WTC11 (cell line): ENCODE data around the gene ZNF787. TPM values are rescaled to one million over a fixed set of nuclear protein-coding genes. Genes with fewer than 3 reads are reported as not detected.

ENCODE experiments used
- ATAC-seq: fragments of 200-7000 bp; cut with Tn5 transposase; 2 replicates; pipeline ENCODE4 v1.10.0; 2021; ENCODE audit warnings: mild to moderate bottlenecking, moderate library complexity
- CTCF ChIA-PET: fragments of 300-600 bp; sonication (Branson Sonifier 250); formaldehyde crosslinking; loops from one replicate; lab custom pipeline; 2021; ENCODE audit warnings: antibody characterized with exemption; lab: Charles Lee
- POLR2A ChIA-PET: fragments of 350-600 bp; sonication (Branson Sonifier 250); formaldehyde crosslinking; loops from one replicate; lab custom pipeline; 2021; ENCODE audit warnings: antibody characterized with exemption; lab: Charles Lee
- DNase-seq: peaks from one replicate; pipeline ENCODE4 v3.0.0; 2021; ENCODE audit warnings: low spot score
- H3K27ac Mint-ChIP-seq: 2 replicates; pipeline ENCODE4 v1.8.0; 2021; ENCODE audit warnings: mixed read lengths
- H3K27me3 Mint-ChIP-seq: 2 replicates; pipeline ENCODE4 v1.8.0; 2021; ENCODE audit warnings: low read depth, mild to moderate bottlenecking, moderate library complexity, mixed read lengths
- H3K36me3 Mint-ChIP-seq: 2 replicates; pipeline ENCODE4 v1.8.0; 2021; ENCODE audit warnings: mixed read lengths
- H3K4me1 Mint-ChIP-seq: 2 replicates; pipeline ENCODE4 v1.8.0; 2022; ENCODE audit warnings: mixed read lengths
- H3K4me3 Mint-ChIP-seq: 2 replicates; pipeline ENCODE4 v1.8.0; 2021; ENCODE audit warnings: mild to moderate bottlenecking, moderate library complexity, mixed read lengths
- H3K9me3 Mint-ChIP-seq: 2 replicates; pipeline ENCODE4 v1.8.0; 2021; ENCODE audit warnings: mixed read lengths
- ETV6 ChIP-seq: sonication (generic); formaldehyde crosslinking; IDR thresholded peaks from 2 replicates; pipeline ENCODE4 v1.8.1; 2022; ENCODE audit warnings: mild to moderate bottlenecking, missing genetic modification reagents
- FOXJ3 ChIP-seq: sonication (generic); formaldehyde crosslinking; IDR thresholded peaks from 2 replicates; pipeline ENCODE4 v1.9.0; 2021; ENCODE audit warnings: missing genetic modification reagents, mild to moderate bottlenecking, borderline replicate concordance
- FOXK1 ChIP-seq: sonication (generic); formaldehyde crosslinking; IDR thresholded peaks from 2 replicates; pipeline ENCODE4 v1.8.0; 2022; ENCODE audit warnings: mild to moderate bottlenecking, moderate library complexity, missing genetic modification reagents
- FOXP1 ChIP-seq: sonication (generic); formaldehyde crosslinking; IDR thresholded peaks from 2 replicates; pipeline ENCODE4 v1.8.0; 2022; ENCODE audit warnings: missing genetic modification reagents, mild to moderate bottlenecking, moderate library complexity, borderline replicate concordance
- JUN ChIP-seq: sonication (generic); formaldehyde crosslinking; IDR thresholded peaks from 2 replicates; pipeline ENCODE4 v1.8.0; 2023; ENCODE audit warnings: mild to moderate bottlenecking, missing genetic modification reagents
- KAT7 ChIP-seq: sonication (generic); formaldehyde crosslinking; IDR thresholded peaks from 2 replicates; pipeline ENCODE4 v1.8.1; 2023; ENCODE audit warnings: missing genetic modification reagents, mild to moderate bottlenecking, borderline replicate concordance
- MAX ChIP-seq: sonication (generic); formaldehyde crosslinking; IDR thresholded peaks from 2 replicates; pipeline ENCODE4 v1.8.0; 2022; ENCODE audit warnings: mild to moderate bottlenecking, missing genetic modification reagents
- MXD4 ChIP-seq: fragments of 250-450 bp; sonication (Bioruptor Pico); IDR thresholded peaks from 2 replicates; pipeline ENCODE4 v1.8.0; 2021; ENCODE audit warnings: mild to moderate bottlenecking, moderate library complexity, borderline replicate concordance
- NFE2L1 ChIP-seq: sonication (generic); formaldehyde crosslinking; IDR thresholded peaks from 2 replicates; pipeline ENCODE4 v1.8.1; 2023; ENCODE audit warnings: missing genetic modification reagents
- PREB ChIP-seq: sonication (generic); formaldehyde crosslinking; IDR thresholded peaks from 2 replicates; pipeline ENCODE4 v1.8.1; 2022; ENCODE audit warnings: mild to moderate bottlenecking, missing genetic modification reagents, moderate library complexity, borderline replicate concordance
- SP1 ChIP-seq: sonication (generic); formaldehyde crosslinking; conservative IDR thresholded peaks from 2 replicates; pipeline ENCODE4 v1.8.1; 2022; ENCODE audit warnings: missing genetic modification reagents
- TP53 ChIP-seq: sonication (generic); formaldehyde crosslinking; IDR thresholded peaks from 2 replicates; pipeline ENCODE4 v1.8.1; 2023; ENCODE audit warnings: mild to moderate bottlenecking, missing genetic modification reagents
- USF1 ChIP-seq: sonication (generic); formaldehyde crosslinking; IDR thresholded peaks from 2 replicates; pipeline ENCODE4 v1.8.0; 2022; ENCODE audit warnings: mild to moderate bottlenecking, missing genetic modification reagents
- ZNF138 ChIP-seq: sonication (generic); formaldehyde crosslinking; conservative IDR thresholded peaks from 2 replicates; pipeline ENCODE4 v1.8.1; 2022; ENCODE audit warnings: mild to moderate bottlenecking, moderate library complexity, missing genetic modification reagents
- ZNF232 ChIP-seq: sonication (generic); formaldehyde crosslinking; IDR thresholded peaks from 2 replicates; pipeline ENCODE4 v1.8.0; 2022; ENCODE audit warnings: mild to moderate bottlenecking, missing genetic modification reagents
- ZNF532 ChIP-seq: fragments of 250-450 bp; sonication (Bioruptor Pico); IDR thresholded peaks from 2 replicates; pipeline ENCODE4 v1.9.0; 2021; ENCODE audit warnings: mild to moderate bottlenecking, borderline replicate concordance
- ZNF671 ChIP-seq: fragments of 250-450 bp; sonication (Bioruptor Pico); IDR thresholded peaks from 2 replicates; pipeline ENCODE4 v1.8.0; 2021; ENCODE audit warnings: mild to moderate bottlenecking
- total RNA-seq: library from RNA; stranded (reverse); gene quantifications from 3 replicates; pipeline ENCODE4 v1.2.3, GENCODE V29; 2021
- TF ChIP-seq, protein P1 (sequence below): sonication (generic); formaldehyde crosslinking; IDR thresholded peaks from 2 replicates; pipeline ENCODE4 v1.8.0; 2022; ENCODE audit warnings: mild to moderate bottlenecking, missing genetic modification reagents
- TF ChIP-seq, protein P2 (sequence below): sonication (generic); formaldehyde crosslinking; IDR thresholded peaks from 2 replicates; pipeline ENCODE4 v1.8.1; 2023; ENCODE audit warnings: mild to moderate bottlenecking, missing genetic modification reagents, moderate library complexity
- TF ChIP-seq, protein P3 (sequence below): sonication (generic); formaldehyde crosslinking; IDR thresholded peaks from 2 replicates; pipeline ENCODE4 v1.8.1; 2023; ENCODE audit warnings: mild to moderate bottlenecking, missing genetic modification reagents
- TF ChIP-seq, protein P4 (sequence below): sonication (generic); formaldehyde crosslinking; IDR thresholded peaks from 2 replicates; pipeline ENCODE4 v1.8.0; 2023; ENCODE audit warnings: missing genetic modification reagents

Gene ZNF787
- total RNA-seq, 1 experiment from 2014 or later: 62.9 TPM

DNA sequence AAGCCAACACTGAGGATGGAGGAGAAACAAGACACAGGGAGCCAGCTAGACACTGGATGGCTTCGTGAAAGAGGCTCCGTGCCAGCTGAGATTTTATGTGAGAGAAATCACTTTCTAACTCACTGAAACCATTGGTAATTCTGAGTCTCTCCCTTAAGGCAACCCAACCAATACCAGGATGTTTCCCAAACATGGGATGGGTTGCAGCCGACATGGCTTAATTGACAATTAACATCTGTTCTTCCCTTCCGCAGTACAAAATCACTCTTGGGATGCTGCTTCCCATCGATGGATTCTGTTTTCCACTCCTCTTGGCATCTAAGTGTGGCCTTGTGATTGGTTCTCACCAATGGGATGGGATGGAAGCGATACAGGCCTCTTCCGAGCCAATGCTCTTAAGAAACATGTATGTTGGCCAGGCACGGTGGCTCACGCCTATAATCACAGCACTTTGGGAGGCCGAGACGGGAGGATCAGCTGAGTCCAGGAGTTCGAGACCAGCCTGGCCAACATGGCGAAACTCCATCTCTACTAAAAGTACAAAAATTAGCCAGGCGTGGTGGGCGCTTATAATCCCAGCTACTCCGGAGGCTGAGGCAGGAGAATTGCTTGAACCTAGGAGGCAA lies 2.3 kb upstream of the ZNF787 start:
- CTCF ChIA-PET: interaction anchor here (1.5 kb wide), 1 partner anchor 31 kb away, joined by 5 read pairs; no protein-coding TSS in a partner anchor
- ATAC-seq (no peak), DNase-seq (no peak)
- H3K27me3 Mint-ChIP-seq: no peaks in the 10 kb centered on the region
- no peaks in the 10 kb centered on the region for H3K36me3 Mint-ChIP-seq
- no peak for TF ChIP-seq ZNF232
- TF ChIP-seq ZNF671 (CRISPR knock-in tag): no peak
- no peak for TF ChIP-seq MAX
- no peak for TF ChIP-seq KAT7
- no peak for TF ChIP-seq FOXJ3
- peaks cover 21% of the 10 kb centered on the region for H3K4me1 Mint-ChIP-seq
- POLR2A ChIA-PET: no interaction called here
- H3K4me3 Mint-ChIP-seq: no peak overlapping the region
- H3K27ac Mint-ChIP-seq: no peak overlapping the region
- H3K9me3 Mint-ChIP-seq: no peaks in the 10 kb centered on the region

GRCh38 chr19:56120371-56121179 lies 520 bp downstream of the ZNF787 start:
- Mint-ChIP-seq H3K27ac (peak overlapping the region; percentile 88), H3K36me3 (no peaks in the 10 kb centered on the region), H3K9me3 (no peaks in the 10 kb centered on the region), H3K4me3 (peak overlapping the region; percentile 84), H3K27me3 (no peaks in the 10 kb centered on the region), H3K4me1 (peaks cover 31% of the 10 kb centered on the region)
- DNase-seq: peak; percentile 52
- ChIA-PET CTCF (interaction anchor here (0.6 to 1.5 kb wide), 9 partner anchors 14 to 466 kb away, joined by 3 to 8 read pairs (median 4); partner anchors contain the start of gene U2AF2), POLR2A (interaction anchor here (0.5 to 1.5 kb wide), 7 partner anchors 10 to 1208 kb away, joined by 3 to 5 read pairs (median 4); no protein-coding TSS in a partner anchor)
- ATAC-seq: peak; percentile 2
- TF ChIP-seq NFE2L1 (no peak), JUN (no peak), ZNF138 (CRISPR knock-in tag) (no peak), ETV6 (CRISPR knock-in tag) (peak; percentile 64; the same call in 1 of the 2 replicates), TP53 (CRISPR knock-in tag) (no peak), ZNF532 (CRISPR knock-in tag) (no peak), SP1 (0 out of 2 replicates have a peak, but pooled peaks have one; percentile 41), MXD4 (CRISPR knock-in tag) (no peak), USF1 (CRISPR knock-in tag) (no peak), FOXK1 (CRISPR knock-in tag) (peak; percentile 21; the same call in 1 of the 2 replicates), PREB (CRISPR knock-in tag) (no peak), FOXP1 (CRISPR knock-in tag) (0 out of 2 replicates have a peak, but pooled peaks have one; percentile 24)
- TF ChIP-seq, protein P1, sequence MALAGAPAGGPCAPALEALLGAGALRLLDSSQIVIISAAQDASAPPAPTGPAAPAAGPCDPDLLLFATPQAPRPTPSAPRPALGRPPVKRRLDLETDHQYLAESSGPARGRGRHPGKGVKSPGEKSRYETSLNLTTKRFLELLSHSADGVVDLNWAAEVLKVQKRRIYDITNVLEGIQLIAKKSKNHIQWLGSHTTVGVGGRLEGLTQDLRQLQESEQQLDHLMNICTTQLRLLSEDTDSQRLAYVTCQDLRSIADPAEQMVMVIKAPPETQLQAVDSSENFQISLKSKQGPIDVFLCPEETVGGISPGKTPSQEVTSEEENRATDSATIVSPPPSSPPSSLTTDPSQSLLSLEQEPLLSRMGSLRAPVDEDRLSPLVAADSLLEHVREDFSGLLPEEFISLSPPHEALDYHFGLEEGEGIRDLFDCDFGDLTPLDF (CRISPR knock-in tag): no peak
- TF ChIP-seq, protein P2, sequence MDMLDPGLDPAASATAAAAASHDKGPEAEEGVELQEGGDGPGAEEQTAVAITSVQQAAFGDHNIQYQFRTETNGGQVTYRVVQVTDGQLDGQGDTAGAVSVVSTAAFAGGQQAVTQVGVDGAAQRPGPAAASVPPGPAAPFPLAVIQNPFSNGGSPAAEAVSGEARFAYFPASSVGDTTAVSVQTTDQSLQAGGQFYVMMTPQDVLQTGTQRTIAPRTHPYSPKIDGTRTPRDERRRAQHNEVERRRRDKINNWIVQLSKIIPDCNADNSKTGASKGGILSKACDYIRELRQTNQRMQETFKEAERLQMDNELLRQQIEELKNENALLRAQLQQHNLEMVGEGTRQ (CRISPR knock-in tag): no peak
- TF ChIP-seq, protein P3, sequence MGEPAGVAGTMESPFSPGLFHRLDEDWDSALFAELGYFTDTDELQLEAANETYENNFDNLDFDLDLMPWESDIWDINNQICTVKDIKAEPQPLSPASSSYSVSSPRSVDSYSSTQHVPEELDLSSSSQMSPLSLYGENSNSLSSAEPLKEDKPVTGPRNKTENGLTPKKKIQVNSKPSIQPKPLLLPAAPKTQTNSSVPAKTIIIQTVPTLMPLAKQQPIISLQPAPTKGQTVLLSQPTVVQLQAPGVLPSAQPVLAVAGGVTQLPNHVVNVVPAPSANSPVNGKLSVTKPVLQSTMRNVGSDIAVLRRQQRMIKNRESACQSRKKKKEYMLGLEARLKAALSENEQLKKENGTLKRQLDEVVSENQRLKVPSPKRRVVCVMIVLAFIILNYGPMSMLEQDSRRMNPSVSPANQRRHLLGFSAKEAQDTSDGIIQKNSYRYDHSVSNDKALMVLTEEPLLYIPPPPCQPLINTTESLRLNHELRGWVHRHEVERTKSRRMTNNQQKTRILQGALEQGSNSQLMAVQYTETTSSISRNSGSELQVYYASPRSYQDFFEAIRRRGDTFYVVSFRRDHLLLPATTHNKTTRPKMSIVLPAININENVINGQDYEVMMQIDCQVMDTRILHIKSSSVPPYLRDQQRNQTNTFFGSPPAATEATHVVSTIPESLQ: no peak
- TF ChIP-seq, protein P4, sequence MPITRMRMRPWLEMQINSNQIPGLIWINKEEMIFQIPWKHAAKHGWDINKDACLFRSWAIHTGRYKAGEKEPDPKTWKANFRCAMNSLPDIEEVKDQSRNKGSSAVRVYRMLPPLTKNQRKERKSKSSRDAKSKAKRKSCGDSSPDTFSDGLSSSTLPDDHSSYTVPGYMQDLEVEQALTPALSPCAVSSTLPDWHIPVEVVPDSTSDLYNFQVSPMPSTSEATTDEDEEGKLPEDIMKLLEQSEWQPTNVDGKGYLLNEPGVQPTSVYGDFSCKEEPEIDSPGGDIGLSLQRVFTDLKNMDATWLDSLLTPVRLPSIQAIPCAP (CRISPR knock-in tag): 0 out of 2 replicates have a peak, but pooled peaks have one; percentile 14
